G401.6 (cell line): ENCODE results near the gene KRT80.

Experiments
- FAIRE-seq: peaks from 2 replicates; lab custom pipeline; 2012; peaks lifted over from hg19 to GRCh38; lab: Jason Lieb, UNC

Gene KRT80

GRCh38 chr12:52228931-52229330 lies 37.1 kb upstream of the KRT80 start:
- no peak for FAIRE-seq

DNA sequence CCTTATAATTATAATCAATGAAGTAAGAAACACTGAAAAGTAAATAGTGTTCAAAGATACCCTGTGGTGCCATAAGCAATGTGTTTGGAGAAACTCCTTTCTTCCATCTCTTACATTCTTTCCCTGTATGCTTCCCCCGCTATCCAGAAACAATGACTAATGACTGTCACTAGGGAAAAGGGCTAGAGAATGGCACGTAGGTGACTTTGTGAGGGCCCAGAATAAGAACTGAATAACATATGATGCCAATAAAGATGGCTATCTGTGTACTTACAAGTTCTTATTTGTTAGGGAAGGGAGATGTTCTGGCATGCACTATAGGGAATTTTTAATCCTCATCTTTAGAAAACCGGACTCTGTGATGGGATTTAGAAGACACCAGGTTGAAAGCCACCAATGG lies 36.6 kb upstream of the KRT80 start:
- FAIRE-seq = no peak

DNA sequence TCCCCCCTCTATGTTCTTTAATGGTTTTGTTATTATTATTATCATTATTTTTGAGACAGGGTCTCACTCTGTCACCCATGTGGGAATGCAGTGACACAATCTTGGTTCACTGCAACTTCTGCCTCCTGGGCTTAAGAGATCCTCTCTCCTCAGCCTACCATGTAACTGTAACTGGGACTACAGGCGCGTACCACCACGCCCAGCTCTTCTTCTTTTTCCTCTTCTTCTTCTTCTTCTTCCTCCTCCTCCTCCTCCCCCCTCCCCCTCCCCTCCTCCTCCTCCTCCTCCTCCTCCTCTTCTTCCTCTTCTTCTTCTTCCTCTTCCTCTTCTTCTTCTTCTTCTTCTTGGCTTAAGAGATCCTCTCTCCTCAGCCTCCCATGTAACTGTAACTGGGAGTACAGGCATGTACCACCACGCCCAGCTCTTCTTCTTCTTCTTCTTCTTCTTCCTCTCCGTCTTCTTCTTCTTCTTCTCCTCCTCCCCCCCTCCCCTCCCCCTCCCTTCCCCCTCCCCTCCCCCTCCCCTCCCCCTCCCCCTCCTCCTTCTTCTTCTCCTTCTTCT lies 35.9 kb upstream of the KRT80 start:
- FAIRE-seq = no peak

- FAIRE-seq = no peak
Measured at GRCh38 chr12:52226446-52226845, 34.6 kb upstream of the KRT80 start.

DNA sequence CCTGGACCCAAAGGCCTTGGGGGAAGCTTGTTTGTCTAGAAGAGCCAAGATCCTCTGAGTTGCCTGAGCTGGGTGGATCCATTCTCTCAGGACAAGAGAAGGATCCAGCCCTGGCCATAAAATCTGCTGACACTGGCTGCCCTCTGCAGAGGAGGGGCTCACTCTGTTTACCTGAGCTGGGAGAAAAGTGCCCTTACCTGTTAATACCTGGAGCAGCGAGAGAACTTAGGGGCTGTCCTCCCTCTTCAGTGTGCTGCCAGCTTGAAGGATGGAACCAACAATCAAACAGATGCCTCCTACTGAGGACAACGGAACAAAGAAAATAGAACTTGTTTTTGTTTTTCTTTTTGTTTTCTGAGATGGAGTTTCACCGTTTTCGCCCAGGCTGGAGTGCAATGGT lies 33.9 kb upstream of the KRT80 start:
- FAIRE-seq = no peak

- FAIRE-seq = no peak
Measured at GRCh38 chr12:52224151-52224550, 32.3 kb upstream of the KRT80 start.

GRCh38 chr12:52223406-52224039 lies 31.7 kb upstream of the KRT80 start:
- FAIRE-seq = peak; percentile 87

DNA sequence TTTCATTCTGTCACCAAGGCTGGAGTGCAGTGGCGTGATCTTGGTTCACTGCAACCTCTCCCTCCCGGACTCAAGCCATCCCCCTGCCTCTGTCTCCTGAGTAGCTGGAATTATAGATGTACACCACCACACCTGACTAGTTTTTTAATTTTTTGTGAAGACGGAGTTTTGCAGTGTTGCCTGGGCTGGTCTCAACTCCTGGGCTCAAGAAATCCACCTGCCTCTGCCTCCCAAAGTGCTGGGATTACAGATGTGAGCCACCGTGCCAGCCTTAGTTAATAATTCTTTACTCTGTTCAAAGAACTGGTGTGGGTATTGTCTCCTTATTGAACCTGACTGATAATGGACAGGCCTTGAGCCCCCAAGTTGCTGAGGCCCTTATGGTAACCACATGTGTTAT lies 30.9 kb upstream of the KRT80 start:
- FAIRE-seq = no peak

DNA sequence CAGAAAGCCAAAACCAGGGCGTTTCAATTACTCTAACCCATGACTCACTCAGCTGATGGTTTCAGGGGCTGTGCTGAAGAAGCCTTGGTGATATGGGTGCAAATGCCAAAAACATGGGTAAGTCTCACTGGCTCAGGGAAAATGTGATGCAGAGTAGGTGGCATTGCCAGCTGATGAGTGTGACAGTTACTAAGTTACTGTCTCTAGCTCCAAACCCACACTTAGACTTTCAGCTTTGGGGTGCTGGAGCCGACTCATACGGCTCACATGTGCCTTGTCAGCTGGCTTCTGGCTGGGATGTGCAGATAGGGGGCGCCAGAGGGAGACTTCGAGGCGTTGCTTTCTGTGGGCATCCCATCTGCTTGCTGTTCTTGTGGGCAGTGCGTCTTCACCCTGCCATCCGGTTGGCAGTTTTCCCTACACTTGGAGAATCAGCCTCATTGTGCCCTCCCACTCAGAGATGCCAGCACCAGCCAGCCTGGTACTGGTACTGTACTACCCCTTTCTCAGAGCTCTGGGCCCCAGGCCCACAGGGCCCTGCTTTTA lies 30.2 kb upstream of the KRT80 start:
- no peak for FAIRE-seq

DNA sequence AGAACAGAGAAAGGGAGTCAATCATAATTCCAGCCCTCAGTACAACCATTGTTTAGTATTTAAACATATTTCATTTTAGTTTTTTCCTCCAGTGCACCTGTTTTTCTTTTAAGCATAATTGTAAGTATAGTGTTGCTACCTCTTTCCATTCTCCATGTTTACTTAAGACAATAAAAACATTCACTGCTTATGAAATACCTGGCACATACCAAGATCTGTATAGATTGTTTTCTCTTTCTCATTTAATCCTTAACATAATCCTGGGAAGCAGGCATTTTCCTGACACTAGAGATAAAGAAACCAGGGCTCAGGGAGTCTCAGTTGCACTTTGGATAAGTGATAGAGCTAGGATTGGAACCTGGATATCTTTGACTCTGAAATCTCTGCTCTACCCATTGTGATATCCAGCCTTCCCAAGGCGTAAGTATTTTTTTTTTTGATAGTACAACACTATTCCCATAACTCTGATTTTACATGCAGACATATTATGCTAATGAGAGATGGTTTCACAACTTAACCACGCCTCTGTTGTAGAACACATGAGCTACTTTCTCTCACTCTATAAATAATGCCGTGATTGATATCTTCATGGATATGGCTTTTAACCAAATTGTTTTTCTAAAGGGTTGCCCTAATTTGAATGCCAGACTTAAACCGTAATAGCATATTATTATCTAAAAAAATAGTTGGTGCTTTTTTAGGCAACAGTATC lies 29.4 kb upstream of the KRT80 start:
- no peak for FAIRE-seq

GRCh38 chr12:52220477-52220876 lies 28.7 kb upstream of the KRT80 start:
- no peak for FAIRE-seq

DNA sequence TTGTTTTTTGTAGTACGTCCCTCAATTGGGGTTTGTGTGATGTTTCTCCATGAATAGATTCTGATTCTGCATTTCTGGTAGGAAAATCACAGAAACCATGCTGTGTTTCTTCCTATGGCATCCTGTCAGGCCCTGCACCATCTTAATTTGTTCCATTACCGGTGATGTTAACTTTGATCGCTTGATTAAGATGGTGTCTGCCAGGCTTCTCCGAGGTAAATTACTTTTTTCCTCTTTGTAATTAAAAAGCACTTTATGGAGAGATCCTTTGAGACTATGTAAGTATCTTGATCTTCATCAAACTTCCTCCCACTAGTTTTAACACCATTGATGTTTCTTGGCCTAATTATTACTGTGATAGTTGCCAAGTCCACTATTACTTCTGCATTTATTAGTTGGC lies 26.2 kb upstream of the KRT80 start:
- no peak for FAIRE-seq

DNA sequence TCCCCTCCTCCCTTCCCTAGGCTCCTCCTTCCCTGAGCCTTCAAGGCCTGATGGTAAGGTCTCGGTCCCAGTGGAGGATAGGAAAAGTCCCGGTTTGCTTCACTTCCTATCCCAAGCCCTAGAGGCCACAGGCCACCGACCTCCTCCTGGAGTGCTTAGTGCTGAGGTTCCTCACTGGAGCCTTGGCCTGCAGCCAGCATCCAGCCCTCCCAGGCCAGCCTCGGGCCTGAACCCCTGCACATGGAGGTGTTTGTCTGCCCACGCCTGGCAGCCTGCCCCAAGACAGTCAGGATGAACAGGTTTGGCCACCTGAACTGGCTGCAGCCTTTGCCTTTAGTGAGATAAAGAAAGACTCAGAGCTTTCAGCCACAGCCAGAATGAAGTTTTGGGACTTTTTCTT lies 25.4 kb upstream of the KRT80 start:
- FAIRE-seq = no peak

GRCh38 chr12:52216807-52217206 lies 25.0 kb upstream of the KRT80 start:
- no peak for FAIRE-seq

DNA sequence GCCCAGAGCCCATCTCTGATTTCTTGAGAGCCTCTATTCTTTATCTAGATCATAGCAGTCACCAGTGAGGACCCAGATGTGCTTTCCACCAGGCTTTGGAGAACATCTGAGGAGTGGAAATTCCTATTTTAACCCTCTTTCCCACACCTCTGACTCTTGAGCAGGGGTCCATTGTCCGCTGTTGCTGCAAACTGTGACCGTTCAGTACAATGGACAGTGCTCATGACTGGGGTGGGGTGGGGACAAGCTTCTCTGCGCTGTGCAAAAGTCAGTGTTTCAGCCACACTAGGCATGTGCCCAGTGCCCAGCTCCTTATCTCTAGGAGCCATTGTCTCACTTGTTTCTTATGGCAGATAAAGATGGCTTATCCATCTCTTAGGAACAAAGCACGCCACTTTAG lies 24.3 kb upstream of the KRT80 start:
- FAIRE-seq = no peak

DNA sequence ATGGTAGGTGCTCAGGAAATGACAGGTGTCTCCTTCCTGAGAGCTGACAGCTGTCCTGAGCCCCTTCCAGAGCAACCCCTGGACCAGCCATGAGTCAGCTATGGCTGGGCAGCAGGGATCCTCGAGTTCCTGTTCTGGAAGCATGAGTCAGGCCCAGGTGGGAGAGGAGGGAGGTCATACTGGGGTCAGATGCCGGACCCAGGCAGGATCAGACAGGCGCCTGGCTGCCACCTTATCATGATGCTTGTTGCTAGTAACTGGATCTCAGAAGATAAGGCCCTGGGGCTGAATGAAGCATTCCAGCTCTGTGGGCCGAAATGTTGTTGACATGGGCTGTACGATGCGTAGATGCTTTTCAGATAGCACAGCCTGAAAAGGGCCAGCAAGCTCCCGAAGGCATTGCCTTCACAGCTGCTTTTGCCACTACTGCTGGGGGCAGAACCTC lies 23.8 kb upstream of the KRT80 start:
- FAIRE-seq = no peak

- no peak for FAIRE-seq
Measured at GRCh38 chr12:52214421-52214802, 22.6 kb upstream of the KRT80 start.

GRCh38 chr12:52213564-52214420 lies 22.0 kb upstream of the KRT80 start:
- FAIRE-seq = peak; percentile 50

- FAIRE-seq = no peak
Measured at GRCh38 chr12:52212701-52213563, 21.1 kb upstream of the KRT80 start.

DNA sequence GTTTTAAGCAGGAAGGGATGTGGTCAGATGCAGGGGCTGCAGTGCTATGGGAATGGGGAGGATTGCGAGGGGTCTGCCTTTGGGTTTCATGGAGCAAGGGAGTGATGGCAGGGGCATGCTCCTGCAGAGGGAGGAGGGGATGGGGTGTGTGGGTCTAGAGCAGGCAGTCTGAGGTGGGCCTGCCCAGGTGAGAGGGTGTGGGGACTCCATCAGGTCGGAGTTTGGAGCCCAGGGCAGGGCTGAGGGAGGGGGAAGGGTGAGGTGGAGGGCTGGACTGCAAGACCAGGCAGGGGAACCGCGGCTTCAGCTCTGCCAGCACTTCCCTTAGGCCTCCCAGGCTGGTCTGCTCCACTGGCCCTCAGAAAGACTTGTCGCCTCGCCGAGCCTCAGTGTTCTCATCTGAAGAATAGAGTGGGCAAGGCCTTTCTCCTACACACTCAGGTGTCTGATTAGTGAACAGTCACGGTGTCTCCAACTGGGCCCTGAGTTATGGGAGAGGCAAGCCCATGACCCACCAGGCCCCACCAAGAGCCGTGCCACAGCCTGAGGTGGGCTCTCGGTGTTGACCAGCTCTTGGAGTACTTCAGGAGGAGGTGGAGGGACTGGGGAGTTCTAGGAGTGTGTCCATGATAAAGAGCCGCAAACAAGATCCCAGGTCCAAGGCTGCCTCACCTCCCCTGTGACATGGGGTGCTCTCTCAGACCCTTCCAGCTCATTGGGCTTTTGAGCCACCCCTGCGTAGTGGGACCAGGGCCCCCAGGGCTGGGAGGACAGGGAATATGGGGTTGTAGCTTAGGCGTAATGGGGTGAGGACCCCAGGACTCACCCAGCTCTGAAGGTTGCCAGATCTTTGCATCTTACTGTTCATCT lies 20.1 kb upstream of the KRT80 start:
- FAIRE-seq = no peak
